B cell (primary cell): ENCODE data around the gene PRKN. TPM values are rescaled to one million over a fixed set of nuclear protein-coding genes. Genes with fewer than 3 reads are reported as not detected.

Experiments used
- ATAC-seq: fragments of 200-7000 bp; cut with Tn5 transposase; one replicate; pipeline ENCODE4 v1.10.0; 2021; ENCODE audit warnings: low read depth, mild to moderate bottlenecking, moderate number of reproducible peaks, moderate library complexity
- CTCF ChIA-PET: fragments of 350-600 bp; sonication (Branson Sonifier 250); formaldehyde crosslinking; loops from one replicate; lab custom pipeline; 2021; ENCODE audit warnings: antibody characterized with exemption, inconsistent platforms; lab: Charles Lee
- POLR2A ChIA-PET: fragments of 350-600 bp; sonication (Branson Sonifier 250); formaldehyde crosslinking; loops from one replicate; lab custom pipeline; 2021; ENCODE audit warnings: antibody characterized with exemption; lab: Charles Lee
- DNase-seq: peaks from one replicate; pipeline ENCODE4 v3.0.0; 2013
- H2AFZ ChIP-seq: 2 replicates; pipeline ENCODE4 v1.6.1; 2012; ENCODE audit warnings: mild to moderate bottlenecking, low read depth, low read length; ENCODE audit not compliant: insufficient read depth, poor library complexity, severe bottlenecking
- H3K27ac ChIP-seq, 2 donors: 1 replicate in 1 of 2; 2 replicates in 1 of 2; pipeline ENCODE4 v1.5.1; 2012 to 2013; ENCODE audit warnings: low read length in 2 of 2, mild to moderate bottlenecking in 2 of 2, moderate library complexity in 1 of 2
- H3K27me3 ChIP-seq, 4 experiments: fragments of 200-600 bp in 1 of 4; sonication (generic) in 1 of 4; replicated peaks in 1 of 4; 1 replicate in 2 of 4; 2 replicates in 2 of 4; pipeline versions ENCODE4 v1.6.1 to v1.7.0; 2013 to 2016; ENCODE audit warnings: low read length in 3 of 4, mild to moderate bottlenecking in 2 of 4, mixed read lengths in 1 of 4, moderate library complexity in 1 of 4; ENCODE audit not compliant: insufficient read depth in 4 of 4, control insufficient read depth in 3 of 4; ENCODE audit errors: control extremely low read depth in 1 of 4
- H3K36me3 ChIP-seq, 2 experiments: replicated peaks in 1 of 2; 1 replicate in 1 of 2; 2 replicates in 1 of 2; pipeline versions ENCODE4 v1.6.1 to v1.7.1; 2013; ENCODE audit warnings: low read length in 1 of 2; ENCODE audit not compliant: insufficient read depth in 2 of 2, control insufficient read depth in 1 of 2; ENCODE audit errors: control extremely low read depth in 1 of 2, extremely low read depth in 1 of 2
- H3K4me1 ChIP-seq, 2 donors: fragments of 200-600 bp in 1 of 2; sonication (generic) in 1 of 2; 1 replicate in 1 of 2; 2 replicates in 1 of 2; pipeline versions ENCODE4 v1.5.1 to v1.6.1; 2013 to 2017; ENCODE audit warnings: low read length in 2 of 2; ENCODE audit not compliant: control insufficient read depth in 2 of 2, insufficient read depth in 2 of 2
- H3K4me2 ChIP-seq: replicated peaks from 2 replicates; pipeline ENCODE3; 2012; ENCODE audit warnings: mild to moderate bottlenecking, low read depth, low read length; ENCODE audit not compliant: poor library complexity, severe bottlenecking
- H3K4me3 ChIP-seq, 5 experiments: fragments of 200-600 bp in 1 of 5; sonication (generic) in 1 of 5; 1 replicate in 3 of 5; 2 replicates in 2 of 5; pipeline versions ENCODE4 v1.5.1 to v1.7.0; 2011 to 2016; ENCODE audit warnings: low read length in 4 of 5, mild to moderate bottlenecking in 4 of 5, low read depth in 2 of 5, control low read depth in 1 of 5, moderate library complexity in 1 of 5; ENCODE audit not compliant: insufficient read depth in 1 of 5; ENCODE audit errors: control extremely low read depth in 1 of 5, extremely low read depth in 1 of 5
- H3K79me2 ChIP-seq: fragments of 200-600 bp; sonication (generic); one replicate; pipeline ENCODE4 v1.6.0; 2016; ENCODE audit warnings: low read length; ENCODE audit not compliant: control insufficient read depth, insufficient read depth
- H3K9ac ChIP-seq: fragments of 200-600 bp; sonication (generic); 2 replicates; pipeline ENCODE4 v1.6.1; 2017; ENCODE audit warnings: mild to moderate bottlenecking, low read length, moderate library complexity
- H3K9me3 ChIP-seq, 3 donors: one replicate each; pipeline versions ENCODE4 v1.6.1 to v1.7.1; 2013; ENCODE audit warnings: low read length in 2 of 3; ENCODE audit not compliant: control insufficient read depth in 2 of 3, insufficient read depth in 1 of 3; ENCODE audit errors: control extremely low read depth in 1 of 3
- H4K20me1 ChIP-seq: 2 replicates; pipeline ENCODE4 v1.6.0; 2012; ENCODE audit warnings: mild to moderate bottlenecking, low read length; ENCODE audit not compliant: insufficient read depth, control insufficient read depth, poor library complexity, severe bottlenecking
- H3K27ac Mint-ChIP-seq: one replicate; pipeline ENCODE4 v1.8.0; 2021; ENCODE audit warnings: mixed read lengths
- H3K27me3 Mint-ChIP-seq: one replicate; pipeline ENCODE4 v1.8.0; 2021; ENCODE audit warnings: mixed read lengths
- H3K4me1 Mint-ChIP-seq: one replicate; pipeline ENCODE4 v1.8.0; 2021; ENCODE audit warnings: mixed read lengths
- H3K4me3 Mint-ChIP-seq: one replicate; pipeline ENCODE4 v1.8.0; 2021; ENCODE audit warnings: mixed read lengths
- H3K9me3 Mint-ChIP-seq: one replicate; pipeline ENCODE4 v1.8.0; 2022; ENCODE audit warnings: mixed read lengths; ENCODE audit not compliant: insufficient read depth
- CTCF ChIP-seq: fragments of 200-600 bp; IDR thresholded peaks from one replicate; pipeline ENCODE4 v1.8.0; 2022; ENCODE audit warnings: antibody characterized with exemption, mild to moderate bottlenecking
- EZH2 ChIP-seq: IDR thresholded peaks from 2 replicates; pipeline ENCODE4 v1.6.1; 2012; ENCODE audit warnings: borderline replicate concordance, low read depth, mild to moderate bottlenecking, moderate library complexity, low read length; ENCODE audit not compliant: insufficient read depth, poor library complexity, severe bottlenecking
- whole genome bisulfite sequencing: methylation state at CpG from one replicate; pipeline ENCODE4 v1.1.5; 2013; ENCODE audit warnings: missing lambda C conversion rate; ENCODE audit not compliant: insufficient coverage; 5-methylcytosine and 5-hydroxymethylcytosine counted together
- intact Hi-C: fragments of 100-400 bp; cut with micrococcal nuclease; formaldehyde crosslinking; loops from one replicate; pipeline ENCODE4 v1.10.0; 2022
- polyA plus RNA-seq: library from polyadenylated mRNA; depleted of rRNA; stranded (reverse); fragments of >200 nt; gene quantifications from 2 replicates; pipeline ENCODE4 v1.2.3, GENCODE V29; 2012
- total RNA-seq, 2 donors: library from RNA; stranded (reverse); fragments of 120-200 nt in 1 of 2; gene quantifications; 1 replicate in 1 of 2; 2 replicates in 1 of 2; pipeline versions ENCODE4 v1.2.3 to v1.2.4, GENCODE V29; 2013 to 2022

PRKN gene
- total and polyA plus RNA-seq, 2 donors (not counting 1 experiment from before 2014, with no cell fraction given), result 1.6 to 6.2 TPM

GRCh38 chr6:162581988-162582780 lies 145.4 kb downstream of the PRKN start:
- peaks cover 3% of the 10 kb centered on the region for H3K4me1 Mint-ChIP-seq
- DNase-seq (no peak), ATAC-seq (no peak)
- no peak overlapping the region for H3K4me3 ChIP-seq
- no peaks in the 10 kb centered on the region for H3K4me1 ChIP-seq
- no peak overlapping the region for H2AFZ ChIP-seq
- no peak overlapping the region for H3K4me2 ChIP-seq
- no peak overlapping the region for H3K27ac Mint-ChIP-seq
- no peaks in the 10 kb centered on the region for H3K27me3 Mint-ChIP-seq
- H3K9ac ChIP-seq, result no peak overlapping the region
- peaks cover 0 to 5% (median 0%) of the 10 kb centered on the region in 3 donors for H3K9me3 ChIP-seq
- intact Hi-C loops, result no loop called here
- ChIA-PET CTCF (no interaction called here), POLR2A (no interaction called here)
- H3K9me3 Mint-ChIP-seq, result no peaks in the 10 kb centered on the region
- H3K27me3 ChIP-seq, result no peaks in the 10 kb centered on the region
- no peaks in the 10 kb centered on the region for H3K79me2 ChIP-seq
- TF ChIP-seq EZH2 (no peak), CTCF (no peak)
- H4K20me1 ChIP-seq, result no peaks in the 10 kb centered on the region
- WGBS, result no CpG with 5 or more reads among the region's 3 CpGs
- no peak overlapping the region for H3K4me3 Mint-ChIP-seq
- no peaks in the 10 kb centered on the region for H3K36me3 ChIP-seq
- H3K27ac ChIP-seq, result no peak overlapping the region

DNA sequence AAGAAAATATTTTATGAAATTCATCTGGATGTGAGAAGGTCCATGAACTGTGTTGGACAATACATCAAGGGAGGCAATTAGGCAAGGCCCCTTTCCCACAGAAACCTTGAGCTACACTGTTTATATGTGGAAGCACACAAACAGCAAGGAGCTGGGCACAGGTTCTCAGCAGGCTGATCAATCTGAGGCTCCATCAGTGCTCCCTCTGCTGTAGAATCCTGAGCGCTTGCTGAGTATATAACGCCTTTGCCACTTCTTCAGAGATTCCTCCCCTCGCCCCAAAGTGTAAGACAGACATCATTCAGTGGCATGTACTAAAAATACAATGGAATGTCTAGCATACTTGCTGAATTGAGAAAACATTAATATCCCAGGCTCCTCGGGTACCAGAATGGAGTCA lies 146.9 kb downstream of the PRKN start:
- Mint-ChIP-seq H3K9me3 (peaks cover 2% of the 10 kb centered on the region), H3K4me3 (no peak overlapping the region), H3K27me3 (no peaks in the 10 kb centered on the region), H3K4me1 (peaks cover 3% of the 10 kb centered on the region), H3K27ac (no peak overlapping the region)
- Histone ChIP-seq H2AFZ (no peak overlapping the region), H3K27ac (no peak overlapping the region), H3K9me3 (peaks cover 0 to 3% (median 0%) of the 10 kb centered on the region in 3 donors), H3K27me3 (no peaks in the 10 kb centered on the region), H3K4me1 (no peaks in the 10 kb centered on the region), H3K79me2 (no peaks in the 10 kb centered on the region), H3K36me3 (no peaks in the 10 kb centered on the region), H3K9ac (no peak overlapping the region), H3K4me3 (no peak overlapping the region), H3K4me2 (no peak overlapping the region), H4K20me1 (no peaks in the 10 kb centered on the region)
- DNase-seq, result no peak
- ATAC-seq, result no peak
- no peak for TF ChIP-seq EZH2
- TF ChIP-seq CTCF, result no peak
- ChIA-PET POLR2A (no interaction called here), CTCF (no interaction called here)
- intact Hi-C loops, result no loop called here
- WGBS, result 100% methylated on average over 2 of the region's 4 CpGs
